A549 (cell line): ENCODE measurements around the gene XK. TPM values are rescaled to one million over a fixed set of nuclear protein-coding genes. Genes with fewer than 3 reads are reported as not detected.

ENCODE experiments used
- ATAC-seq, 2 experiments: fragments of 200-7000 bp in 1 of 2; fragments of >200 bp in 1 of 2; cut with Nextera tagmentation in 1 of 2; cut with Tn5 transposase in 1 of 2; 3 replicates each; pipeline versions ENCODE4 v1.8.0 to v1.9.1; 2018 to 2020; ENCODE audit warnings: mild to moderate bottlenecking in 1 of 2, moderate library complexity in 1 of 2
- CTCF ChIA-PET: fragments of 300-600 bp; sonication (Branson Sonifier 250); formaldehyde crosslinking; extraction: SDS; loops from one replicate; lab custom pipeline; 2021; ENCODE audit warnings: antibody characterized with exemption, inconsistent platforms; lab: Yijun Ruan, JAX
- POLR2A ChIA-PET: fragments of 350-600 bp; formaldehyde crosslinking; extraction: SDS; loops from one replicate; lab custom pipeline; 2021; ENCODE audit warnings: antibody characterized with exemption, inconsistent platforms; lab: Yijun Ruan, JAX
- DNase-seq, 2 experiments: peaks; one replicate each; pipeline versions ENCODE4 v3.0.0 to v3.0.0-alpha.2; 2011 to 2016; ENCODE audit warnings: low read depth in 1 of 2, low spot score in 1 of 2
- FAIRE-seq: peaks from 2 replicates; lab custom pipeline; 2011; peaks lifted over from hg19 to GRCh38; lab: Jason Lieb, UNC
- H3K27ac ChIP-seq, 2 experiments: fragments of >200 bp; sonication (Bioruptor Twin); formaldehyde crosslinking; 3 replicates each; pipeline ENCODE4 v1.5.1; 2016 to 2017
- H3K4me1 ChIP-seq: fragments of >200 bp; sonication (Bioruptor Twin); formaldehyde crosslinking; 3 replicates; pipeline ENCODE4 v1.6.1; 2016
- H3K4me2 ChIP-seq: fragments of >200 bp; sonication (Bioruptor Twin); formaldehyde crosslinking; 3 replicates; pipeline ENCODE4 v1.6.1; 2016
- H3K4me3 ChIP-seq: fragments of >200 bp; sonication (Bioruptor Twin); formaldehyde crosslinking; 3 replicates; pipeline ENCODE4 v1.5.1; 2016
- H3K9me3 ChIP-seq: fragments of >200 bp; sonication (Bioruptor Twin); formaldehyde crosslinking; 3 replicates; pipeline ENCODE4 v1.6.1; 2016
- CHD4 ChIP-seq: fragments of 200-600 bp; sonication (generic); IDR thresholded peaks from 2 replicates; pipeline ENCODE4 v1.6.1; 2016; ENCODE audit warnings: antibody characterized with exemption, mild to moderate bottlenecking, borderline replicate concordance
- ELK1 ChIP-seq: fragments of 150-350 bp; IDR thresholded peaks from 2 replicates; pipeline ENCODE4 v1.6.1; 2014; ENCODE audit warnings: low read depth, mild to moderate bottlenecking, low read length
- ESRRA ChIP-seq: fragments of 150-350 bp; IDR thresholded peaks from 2 replicates; pipeline ENCODE4 v1.6.1; 2014; ENCODE audit warnings: mild to moderate bottlenecking, low read length, borderline replicate concordance
- FOSB ChIP-seq: fragments of 250-450 bp; sonication (Bioruptor Pico); IDR thresholded peaks from 2 replicates; pipeline ENCODE4 v1.5.0; 2020; ENCODE audit warnings: mild to moderate bottlenecking, moderate library complexity
- FOSL2 ChIP-seq, 2 experiments: fragments of 450-650 bp in 1 of 2; fragments of >200 bp in 1 of 2; sonication (Bioruptor Twin) in 1 of 2; formaldehyde crosslinking; IDR thresholded peaks; 2 replicates each; pipeline versions ENCODE4 v1.5.0 to v1.6.1; 2016 to 2020; ENCODE audit warnings: mild to moderate bottlenecking in 1 of 2, moderate library complexity in 1 of 2
- HES2 ChIP-seq: fragments of >200 bp; sonication (Bioruptor Twin); formaldehyde crosslinking; IDR thresholded peaks from 2 replicates; pipeline ENCODE4 v1.6.1; 2016
- HEYL ChIP-seq: fragments of 250-450 bp; sonication (Bioruptor Pico); IDR thresholded peaks from 2 replicates; pipeline ENCODE4 v1.8.0; 2021; ENCODE audit warnings: mild to moderate bottlenecking, moderate library complexity
- JUN ChIP-seq, 2 experiments: fragments of >200 bp; sonication (Bioruptor Twin); formaldehyde crosslinking; IDR thresholded peaks; 2 replicates in 1 of 2; 3 replicates in 1 of 2; pipeline ENCODE4 v1.6.1; 2016 to 2017
- JUNB ChIP-seq: fragments of >200 bp; sonication (Bioruptor Twin); formaldehyde crosslinking; IDR thresholded peaks from 2 replicates; pipeline ENCODE4 v1.6.1; 2016
- KDM5A ChIP-seq: fragments of 200-600 bp; sonication (generic); IDR thresholded peaks from 2 replicates; pipeline ENCODE4 v1.6.1; 2016; ENCODE audit warnings: antibody characterized with exemption, mild to moderate bottlenecking
- PBX3 ChIP-seq: IDR thresholded peaks from 2 replicates; pipeline ENCODE4 v1.6.1; 2012
- RAD21 ChIP-seq, 2 experiments: fragments of >200 bp in 1 of 2; sonication (Bioruptor Twin) in 1 of 2; formaldehyde crosslinking in 1 of 2; IDR thresholded peaks in 1 of 2; conservative IDR thresholded peaks in 1 of 2; 2 replicates in 1 of 2; 3 replicates in 1 of 2; pipeline ENCODE4 v1.6.1; 2012 to 2018; ENCODE audit warnings: inconsistent platforms in 1 of 2
- RCOR1 ChIP-seq: fragments of 150-350 bp; IDR thresholded peaks from 2 replicates; pipeline ENCODE4 v1.6.1; 2014; ENCODE audit warnings: antibody characterized with exemption, low read length, low read depth
- SREBF2 ChIP-seq: fragments of 450-650 bp; IDR thresholded peaks from 2 replicates; pipeline ENCODE4 v1.6.1; 2014; ENCODE audit warnings: mild to moderate bottlenecking, moderate library complexity
- TP53 ChIP-seq: fragments of 250-450 bp; sonication (Bioruptor Pico); IDR thresholded peaks from 2 replicates; pipeline ENCODE4 v1.5.0; 2021; ENCODE audit warnings: mild to moderate bottlenecking, moderate library complexity
- USF2 ChIP-seq: fragments of 450-650 bp; IDR thresholded peaks from 2 replicates; pipeline ENCODE4 v1.6.1; 2014; ENCODE audit warnings: antibody characterized with exemption
- WGBS: methylation state at CpG from one replicate; pipeline ENCODE4 v1.1.6; 2017; ENCODE audit errors: missing lambda C conversion rate; 5-methylcytosine and 5-hydroxymethylcytosine counted together
- polyA plus RNA-seq, 4 experiments: library from polyadenylated mRNA; depleted of rRNA in 3 of 4; stranded (reverse); fragments of >200 nt; fragmentation: RNase III in 1 of 4; extraction: RNeasy Plus Mini Kit Qiagen cat#74134 plus additional on column Dnase treatment in 1 of 4; gene quantifications; 2 replicates in 3 of 4; 3 replicates in 1 of 4; pipeline ENCODE4 v1.2.3, GENCODE V29; 2011 to 2017

Gene XK
- polyA plus RNA-seq, 2 of the 4 experiments (the other 2 are of a cell fraction): 0.34 to 1.2 TPM

GRCh38 chrX:37652589-37653231 lies 32.9 kb upstream of the XK start:
- no peak overlapping the region for H3K4me2 ChIP-seq
- 65% methylated on average over 8 of the region's 8 CpGs for WGBS
- POLR2A ChIA-PET: no interaction called here
- no peak for FAIRE-seq
- ATAC-seq: no peak
- H3K9me3 ChIP-seq: no peaks in the 10 kb centered on the region
- no peak overlapping the region for H3K27ac ChIP-seq
- DNase-seq: no peak
- H3K4me1 ChIP-seq: no peaks in the 10 kb centered on the region
- CTCF ChIA-PET: no interaction called here
- TF ChIP-seq FOSL2 (IDR thresholded peaks at IDR 0.05) (no peak), FOSL2 (CRISPR knock-in tag; IDR thresholded peaks at IDR 0.05) (no peak), JUNB (no peak), HEYL (CRISPR knock-in tag) (no peak), USF2 (no peak), RCOR1 (no peak), ELK1 (no peak), JUN (IDR thresholded peaks at IDR 0.05) (no peak), FOSB (CRISPR knock-in tag) (no peak), SREBF2 (no peak), KDM5A (no peak), RAD21 (conservative IDR thresholded peaks at IDR 0.05 in 1 of 2, IDR thresholded peaks at IDR 0.05 in 1 of 2) (no peak), PBX3 (no peak)
- H3K4me3 ChIP-seq: no peak overlapping the region

- Histone ChIP-seq H3K27ac (no peak overlapping the region), H3K4me1 (no peaks in the 10 kb centered on the region), H3K9me3 (no peaks in the 10 kb centered on the region), H3K4me3 (no peak overlapping the region), H3K4me2 (no peak overlapping the region)
- ATAC-seq (no peak), DNase-seq (no peak), FAIRE-seq (peak; percentile 23)
- POLR2A ChIA-PET: no interaction called here
- TF ChIP-seq ELK1 (no peak), CHD4 (no peak), SREBF2 (no peak), TP53 (CRISPR knock-in tag) (no peak), HES2 (no peak), ESRRA (no peak)
- TF ChIP-seq, all 56 proteins: peak for 0
- CTCF ChIA-PET: no interaction called here
- 9% methylated on average over 1 of the region's 1 CpG for WGBS
Measured at GRCh38 chrX:37653397-37654085, 32.0 kb upstream of the XK start.
